Prostate gland (tissue), 2 donors: ENCODE data around the gene ABCB8. TPM values are rescaled to one million over a fixed set of nuclear protein-coding genes. Genes with fewer than 3 reads are reported as not detected.

ENCODE experiments used
- DNase-seq: peaks from one replicate; pipeline ENCODE4 v3.0.0-alpha.2; 2019; ENCODE audit warnings: low spot score
- H3K27ac ChIP-seq, 2 donors: fragments of 200-600 bp; sonication (generic); 2 replicates each; pipeline ENCODE4 v1.5.1; 2017 to 2019
- H3K27me3 ChIP-seq: fragments of 200-600 bp; sonication (generic); replicated peaks from 2 replicates; pipeline ENCODE4 v1.5.1; 2019; ENCODE audit not compliant: insufficient read depth
- H3K36me3 ChIP-seq, 2 donors: fragments of 200-600 bp; sonication (generic); 1 replicate in 1 of 2; 2 replicates in 1 of 2; pipeline versions ENCODE4 v1.5.1 to v1.8.1; 2017 to 2019
- H3K4me1 ChIP-seq: fragments of 200-600 bp; sonication (generic); replicated peaks from 2 replicates; pipeline ENCODE4 v1.5.1; 2019
- H3K4me3 ChIP-seq, 2 donors: fragments of 200-600 bp; sonication (generic); 2 replicates each; pipeline ENCODE4 v1.5.1; 2017 to 2019
- H3K9me3 ChIP-seq: fragments of 200-600 bp; sonication (generic); 2 replicates; pipeline ENCODE4 v1.5.1; 2017
- CTCF ChIP-seq, 4 experiments: fragments of 200-600 bp in 2 of 4; fragments of 450-650 bp in 2 of 4; sonication (generic) in 2 of 4; IDR thresholded peaks; 1 replicate in 3 of 4; 2 replicates in 1 of 4; pipeline ENCODE4 v1.5.1; 2016 to 2019; ENCODE audit warnings: antibody characterized with exemption in 4 of 4, mild to moderate bottlenecking in 2 of 4, moderate library complexity in 2 of 4
- POLR2A ChIP-seq: fragments of 450-650 bp; IDR thresholded peaks from one replicate; pipeline ENCODE4 v1.6.1; 2016; ENCODE audit warnings: antibody characterized with exemption, mild to moderate bottlenecking
- POLR2AphosphoS5 ChIP-seq: sonication (generic); formaldehyde crosslinking; IDR thresholded peaks from one replicate; pipeline ENCODE4 v1.6.1; 2017; ENCODE audit warnings: antibody characterized with exemption
- WGBS: methylation state at CpG from one replicate; pipeline ENCODE4 v1.1.5; 2018; 5-methylcytosine and 5-hydroxymethylcytosine counted together
- intact Hi-C: fragments of 100-400 bp; cut with DNase I; formaldehyde crosslinking; loops from one replicate; pipeline ENCODE4 v1.14.2; 2022
- total RNA-seq, 2 donors: library from RNA; depleted of rRNA; stranded (reverse); fragments of >200 nt; gene quantifications; one replicate each; pipeline ENCODE4 v1.1.0, GENCODE V29; 2016

ABCB8 gene
- total RNA-seq, 2 donors from 2014 or later: 26.4 to 50.6 TPM

- WGBS: 33% methylated on average over 3 of the region's 3 CpGs
These were observed 45.9 kb upstream of the ABCB8 start for GRCh38 chr7:150982351-150982750.

GRCh38 chr7:150983893-150984368, 44.3 kb upstream of the ABCB8 start:
- Histone ChIP-seq H3K27ac (no peak overlapping the region), H3K9me3 (no peaks in the 10 kb centered on the region), H3K27me3 (no peaks in the 10 kb centered on the region), H3K4me1 (no peaks in the 10 kb centered on the region), H3K4me3 (no peak overlapping the region), H3K36me3 (no peaks in the 10 kb centered on the region)
- 0% methylated on average over 2 of the region's 2 CpGs for WGBS
- DNase-seq: no peak
- TF ChIP-seq POLR2A (no peak), CTCF (IDR thresholded peaks at IDR 0.05) (no peak), POLR2AphosphoS5 (no peak)
- intact Hi-C loops: loop anchor here (2.0 kb wide), 1 partner anchor 21 kb away; no protein-coding TSS in a partner anchor

More at GRCh38 chr7:150982351-150982750, 45.9 kb upstream of the ABCB8 start:
- DNase-seq: no peak
- intact Hi-C loops: no loop called here
- H3K4me3 ChIP-seq: no peak overlapping the region
- TF ChIP-seq POLR2A (no peak), POLR2AphosphoS5 (no peak), CTCF (IDR thresholded peaks at IDR 0.05) (no peak)
- no peaks in the 10 kb centered on the region for H3K9me3 ChIP-seq
- H3K27ac ChIP-seq: no peak overlapping the region
- no peaks in the 10 kb centered on the region for H3K36me3 ChIP-seq
- H3K4me1 ChIP-seq: no peaks in the 10 kb centered on the region
- H3K27me3 ChIP-seq: no peaks in the 10 kb centered on the region

GRCh38 chr7:150986099-150986512, 42.1 kb upstream of the ABCB8 start:
- Histone ChIP-seq H3K36me3 (no peaks in the 10 kb centered on the region), H3K27ac (no peak overlapping the region), H3K27me3 (no peaks in the 10 kb centered on the region), H3K4me1 (no peaks in the 10 kb centered on the region), H3K9me3 (no peaks in the 10 kb centered on the region), H3K4me3 (no peak overlapping the region)
- TF ChIP-seq POLR2AphosphoS5 (no peak), POLR2A (no peak), CTCF (IDR thresholded peaks at IDR 0.05) (peak in 3 of 4 experiments; percentile 36 to 60 (median 55))
- DNase-seq: no peak
- 11% methylated on average over 16 of the region's 16 CpGs for WGBS
- intact Hi-C loops: loop anchor here (1.0 to 2.0 kb wide), 2 partner anchors 88 to 207 kb away; no protein-coding TSS in a partner anchor

GRCh38 chr7:150986556-150986955, 41.7 kb upstream of the ABCB8 start:
- 65% methylated on average over 5 of the region's 5 CpGs for WGBS

More at GRCh38 chr7:150986556-150986955, 41.7 kb upstream of the ABCB8 start:
- no peak overlapping the region for H3K4me3 ChIP-seq
- intact Hi-C loops: loop anchor here (1.0 to 2.0 kb wide), 2 partner anchors 88 to 208 kb away; no protein-coding TSS in a partner anchor
- no peaks in the 10 kb centered on the region for H3K9me3 ChIP-seq
- no peaks in the 10 kb centered on the region for H3K36me3 ChIP-seq
- no peaks in the 10 kb centered on the region for H3K27me3 ChIP-seq
- no peak overlapping the region for H3K27ac ChIP-seq
- no peak for DNase-seq
- no peaks in the 10 kb centered on the region for H3K4me1 ChIP-seq
- no peak for TF ChIP-seq CTCF (IDR thresholded peaks at IDR 0.05)
- TF ChIP-seq POLR2A: no peak
- no peak for TF ChIP-seq POLR2AphosphoS5
